ENCODE results near the gene PLA2G4C. TPM values are rescaled to one million over a fixed set of nuclear protein-coding genes. Genes with fewer than 3 reads are reported as not detected.

Gene PLA2G4C
- total and polyA plus RNA-seq, 11 donors = 11.0 to 71.5 (median 39.0) TPM

- Histone ChIP-seq H3K4me3 (no peak overlapping the region), H3K4me1 (no peaks in the 10 kb centered on the region), H3K27me3 (no peaks in the 10 kb centered on the region), H3K27ac (no peak overlapping the region), H3K9me3 (no peaks in the 10 kb centered on the region), H3K36me3 (peaks cover 0 to 4% (median 0%) of the 10 kb centered on the region in 9 donors)
- ATAC-seq (no peak), DNase-seq (no peak)
- intact Hi-C loops (cut with DNase I) = no loop called here
- TF ChIP-seq CTCF (IDR thresholded peaks at IDR 0.05) (no peak), POLR2A (IDR thresholded peaks at IDR 0.05) (no peak)
- WGBS, 4 donors = 81 to 95% (median 93%) methylated on average over 6 to 26 of the region's 26 CpGs
These were observed 26.8 kb upstream of the PLA2G4C start for GRCh38 chr19:48137411-48137810.

- TF ChIP-seq POLR2A (IDR thresholded peaks at IDR 0.05) (no peak), CTCF (IDR thresholded peaks at IDR 0.05) (no peak)
- WGBS, 4 donors = 91 to 100% (median 96%) methylated on average over 3 to 4 of the region's 4 CpGs
- intact Hi-C loops (cut with DNase I) = no loop called here
- Histone ChIP-seq H3K4me1 (no peaks in the 10 kb centered on the region), H3K4me3 (no peak overlapping the region), H3K9me3 (no peaks in the 10 kb centered on the region), H3K27me3 (no peaks in the 10 kb centered on the region), H3K27ac (no peak overlapping the region), H3K36me3 (peaks cover 0 to 11% (median 0%) of the 10 kb centered on the region in 9 donors)
- DNase-seq (no peak), ATAC-seq (no peak)
These were observed 25.9 kb upstream of the PLA2G4C start for GRCh38 chr19:48136547-48136946.

- no peaks in the 10 kb centered on the region for H3K4me1 ChIP-seq
- TF ChIP-seq CTCF (IDR thresholded peaks at IDR 0.05) (no peak), POLR2A (IDR thresholded peaks at IDR 0.05) (no peak)
- H3K36me3 ChIP-seq = peaks cover 0 to 22% (median 0%) of the 10 kb centered on the region in 9 donors
- intact Hi-C loops (cut with DNase I) = no loop called here
- no peaks in the 10 kb centered on the region for H3K27me3 ChIP-seq
- H3K9me3 ChIP-seq = no peaks in the 10 kb centered on the region
- 72 to 84% (median 79%) methylated on average over 8 of the region's 8 CpGs for WGBS, 4 donors
- DNase-seq = no peak
- no peak overlapping the region for H3K4me3 ChIP-seq
- no peak overlapping the region for H3K27ac ChIP-seq
- ATAC-seq = no peak
These were observed 24.8 kb upstream of the PLA2G4C start for GRCh38 chr19:48135411-48135810.

GRCh38 chr19:48133094-48133493, 22.5 kb upstream of the PLA2G4C start:
- 86 to 89% (median 88%) methylated on average over 4 to 6 of the region's 6 CpGs for WGBS, 4 donors
- no peak for TF ChIP-seq POLR2A (IDR thresholded peaks at IDR 0.05)
- no peak for TF ChIP-seq CTCF (IDR thresholded peaks at IDR 0.05)
- Histone ChIP-seq H3K9me3 (no peaks in the 10 kb centered on the region), H3K27ac (no peak overlapping the region), H3K4me3 (no peak overlapping the region), H3K36me3 (peaks cover 0 to 23% (median 0%) of the 10 kb centered on the region in 9 donors), H3K4me1 (no peaks in the 10 kb centered on the region), H3K27me3 (no peaks in the 10 kb centered on the region)
- intact Hi-C loops (cut with DNase I) = no loop called here
- DNase-seq (no peak), ATAC-seq (no peak)
